D721Med (cell line): ENCODE data around the gene OLFM2.

Experiments
- DNase-seq: peaks from one replicate; pipeline ENCODE4 v3.0.0; 2011; ENCODE audit warnings: low spot score; ENCODE audit not compliant: insufficient read length
- FAIRE-seq: peaks from 2 replicates; lab custom pipeline; 2011; peaks lifted over from hg19 to GRCh38; lab: Jason Lieb, UNC
- TF ChIP-seq, protein P1 (sequence below): IDR thresholded peaks from 2 replicates; pipeline ENCODE4 v1.5.1; 2012; ENCODE audit warnings: mild to moderate bottlenecking, control low read depth; ENCODE audit not compliant: insufficient read depth; ENCODE audit errors: missing control alignments

OLFM2 gene

GRCh38 chr19:9862938-9863337, 73.4 kb downstream of the OLFM2 start:
- DNase-seq (no peak), FAIRE-seq (no peak)
- TF ChIP-seq, protein P1, sequence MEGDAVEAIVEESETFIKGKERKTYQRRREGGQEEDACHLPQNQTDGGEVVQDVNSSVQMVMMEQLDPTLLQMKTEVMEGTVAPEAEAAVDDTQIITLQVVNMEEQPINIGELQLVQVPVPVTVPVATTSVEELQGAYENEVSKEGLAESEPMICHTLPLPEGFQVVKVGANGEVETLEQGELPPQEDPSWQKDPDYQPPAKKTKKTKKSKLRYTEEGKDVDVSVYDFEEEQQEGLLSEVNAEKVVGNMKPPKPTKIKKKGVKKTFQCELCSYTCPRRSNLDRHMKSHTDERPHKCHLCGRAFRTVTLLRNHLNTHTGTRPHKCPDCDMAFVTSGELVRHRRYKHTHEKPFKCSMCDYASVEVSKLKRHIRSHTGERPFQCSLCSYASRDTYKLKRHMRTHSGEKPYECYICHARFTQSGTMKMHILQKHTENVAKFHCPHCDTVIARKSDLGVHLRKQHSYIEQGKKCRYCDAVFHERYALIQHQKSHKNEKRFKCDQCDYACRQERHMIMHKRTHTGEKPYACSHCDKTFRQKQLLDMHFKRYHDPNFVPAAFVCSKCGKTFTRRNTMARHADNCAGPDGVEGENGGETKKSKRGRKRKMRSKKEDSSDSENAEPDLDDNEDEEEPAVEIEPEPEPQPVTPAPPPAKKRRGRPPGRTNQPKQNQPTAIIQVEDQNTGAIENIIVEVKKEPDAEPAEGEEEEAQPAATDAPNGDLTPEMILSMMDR = no peak

DNA sequence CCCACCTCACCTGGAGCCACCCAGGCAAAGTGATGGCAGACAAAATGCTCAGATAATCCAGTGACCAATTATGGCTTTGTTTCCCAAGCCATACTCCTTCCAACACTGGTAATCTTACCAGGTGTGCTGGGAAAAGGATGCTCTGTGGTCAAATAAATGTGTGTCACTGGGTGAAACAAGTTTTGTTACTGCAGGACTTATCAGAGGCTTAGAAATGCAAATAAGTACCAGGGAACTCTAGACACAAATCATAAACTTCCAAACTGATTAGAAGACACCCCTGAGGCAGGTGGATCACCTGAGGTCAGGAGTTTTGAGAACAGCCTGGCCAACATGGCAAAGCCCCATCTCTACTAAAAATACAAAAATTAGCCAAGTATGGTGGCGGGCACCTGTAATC, 74.8 kb downstream of the OLFM2 start:
- no peak for DNase-seq
- TF ChIP-seq, protein P1 = no peak

DNA sequence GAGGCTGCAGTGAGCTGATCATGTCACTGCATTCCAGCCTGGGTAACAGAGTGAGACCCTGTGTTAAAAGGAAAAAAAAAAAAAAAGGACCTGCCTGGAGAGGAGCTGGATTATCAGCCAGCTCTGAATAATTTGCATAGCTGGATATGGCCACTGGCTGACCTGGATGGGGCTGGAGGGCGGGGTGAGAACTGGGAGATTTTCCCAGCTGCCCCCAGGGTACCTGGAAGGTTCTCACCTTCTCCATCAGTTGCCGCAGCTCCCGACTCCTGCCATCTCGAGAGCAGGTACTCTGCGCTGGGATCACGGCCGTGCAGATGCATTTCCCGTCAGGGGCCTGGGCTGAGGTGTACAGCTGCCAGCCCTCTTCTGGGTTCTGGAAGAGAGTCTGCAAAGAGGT, 75.9 kb downstream of the OLFM2 start:
- FAIRE-seq = no peak

More for the DNA sequence above, 74.8 kb downstream of the OLFM2 start:
- no peak for FAIRE-seq

GRCh38 chr19:9858766-9859165, 77.5 kb downstream of the OLFM2 start:
- TF ChIP-seq, protein P1 = no peak
- no peak for FAIRE-seq
- DNase-seq = no peak

More for the DNA sequence above, 75.9 kb downstream of the OLFM2 start:
- TF ChIP-seq, protein P1 = no peak
- DNase-seq = no peak

DNA sequence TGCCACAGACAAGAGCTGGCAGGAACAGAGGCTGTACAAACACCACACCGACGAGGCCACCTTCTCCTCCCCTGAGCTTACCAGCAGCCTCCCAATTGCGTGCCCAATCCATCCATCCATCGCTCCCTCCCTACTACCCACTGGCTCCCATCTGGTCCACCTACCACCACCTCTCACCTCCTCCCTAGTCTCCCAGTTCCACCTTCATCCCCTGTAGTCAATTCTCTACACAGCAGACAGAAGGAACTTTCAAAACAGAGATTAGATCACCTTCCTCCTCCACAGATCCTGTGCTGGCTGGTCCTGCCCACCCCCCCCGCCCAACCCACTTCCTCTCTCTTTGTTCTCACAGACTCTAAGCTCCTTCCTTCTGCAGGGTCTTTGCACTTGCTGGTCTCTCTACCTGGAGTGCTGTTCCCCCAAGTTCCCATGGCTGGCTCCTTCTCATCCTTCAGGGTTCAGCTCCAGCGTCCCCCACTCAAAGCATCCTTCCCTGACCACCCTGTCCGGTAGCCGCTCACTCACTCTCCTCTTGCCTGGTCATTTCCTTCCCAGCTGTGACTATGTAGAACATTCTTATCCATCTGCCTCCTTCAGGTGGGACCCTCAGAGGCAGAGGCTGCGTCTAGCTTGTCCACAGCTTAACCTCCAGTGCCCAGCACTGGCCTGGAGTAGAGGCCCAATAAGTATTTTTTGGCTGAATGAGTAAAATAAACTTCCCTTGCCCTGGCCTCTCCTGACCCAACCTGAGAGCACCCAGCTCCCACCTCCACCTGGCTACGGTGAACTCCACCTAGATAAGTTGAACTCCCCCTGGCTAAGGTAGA, 78.2 kb downstream of the OLFM2 start:
- no peak for DNase-seq
- TF ChIP-seq, protein P1 = no peak
- no peak for FAIRE-seq

DNA sequence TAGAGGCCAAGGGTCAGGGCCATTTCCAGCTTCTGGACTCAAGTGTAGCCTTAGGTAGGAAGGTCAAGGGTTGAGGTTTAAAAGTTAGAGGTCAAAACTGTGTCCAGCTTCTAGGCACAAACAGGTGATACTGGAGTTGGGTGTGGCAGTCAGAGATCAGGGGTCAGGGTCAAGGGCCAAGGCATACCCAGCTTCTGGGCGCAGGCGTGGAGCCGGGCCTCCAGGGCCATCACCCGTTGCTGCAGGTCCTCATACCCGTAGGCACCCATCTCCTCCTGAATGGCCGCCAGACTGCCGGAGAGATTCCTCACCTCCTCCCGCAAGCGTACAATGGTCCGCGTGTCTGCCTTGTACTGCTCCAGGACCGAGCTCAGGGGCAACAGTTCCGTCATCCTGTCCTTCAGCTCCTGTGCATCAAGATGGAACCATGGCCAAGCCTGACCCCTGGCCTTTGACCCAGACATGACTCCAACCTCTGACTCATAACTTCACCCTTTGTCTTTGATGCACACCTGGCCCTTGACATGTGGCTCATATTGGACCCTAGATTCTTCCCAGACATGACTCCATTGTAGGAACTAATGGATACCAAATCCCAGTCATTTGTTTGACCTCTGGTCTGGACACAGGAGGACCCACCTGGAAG, 79.1 kb downstream of the OLFM2 start:
- no peak for FAIRE-seq
- TF ChIP-seq, protein P1 = no peak
- DNase-seq = no peak

- TF ChIP-seq, protein P1 = no peak
- DNase-seq = no peak
- FAIRE-seq = no peak
These were observed 79.7 kb downstream of the OLFM2 start for GRCh38 chr19:9856609-9857008.
